HPDE6-E6E7 (cell line): ENCODE results near the gene FKBP2.

Source experiments
- DNase-seq: peaks from one replicate; pipeline ENCODE4 v3.0.0; 2011; ENCODE audit warnings: missing footprints; ENCODE audit errors: extremely low spot score

FKBP2 gene

GRCh38 chr11:64249038-64249437 is 8.1 kb downstream of the FKBP2 start:
- DNase-seq = no peak

- DNase-seq = no peak
Observed at GRCh38 chr11:64249563-64250414, 8.9 kb downstream of the FKBP2 start.

- DNase-seq = no peak
Observed at GRCh38 chr11:64250415-64251015, 9.6 kb downstream of the FKBP2 start.

- no peak for DNase-seq
Observed at GRCh38 chr11:64251016-64251752, 10.3 kb downstream of the FKBP2 start, which contains the start of gene PLCB3. PLCB3 (plus strand) TSS chr11:64251530; CDS start chr11:64251650, 120 bp downstream.

- DNase-seq = no peak
Observed at GRCh38 chr11:64251753-64252002, 10.8 kb downstream of the FKBP2 start.

GRCh38 chr11:64252003-64252872 is 11.3 kb downstream of the FKBP2 start:
- no peak for DNase-seq

- DNase-seq = no peak
Observed at GRCh38 chr11:64253043-64253442, 12.1 kb downstream of the FKBP2 start.

GRCh38 chr11:64253481-64253880 is 12.6 kb downstream of the FKBP2 start:
- DNase-seq = no peak

- DNase-seq = no peak
Observed at GRCh38 chr11:64254326-64254725, 13.4 kb downstream of the FKBP2 start.

- DNase-seq = no peak
Observed at GRCh38 chr11:64255135-64256128, 14.5 kb downstream of the FKBP2 start.

- no peak for DNase-seq
Observed at GRCh38 chr11:64256300-64256699, 15.4 kb downstream of the FKBP2 start.

GRCh38 chr11:64258356-64258755 is 17.5 kb downstream of the FKBP2 start:
- DNase-seq = no peak

- no peak for DNase-seq
Observed at GRCh38 chr11:64258946-64259532, 18.1 kb downstream of the FKBP2 start.

GRCh38 chr11:64259533-64260067 is 18.7 kb downstream of the FKBP2 start:
- DNase-seq = no peak

- no peak for DNase-seq
Observed at GRCh38 chr11:64260147-64260708, 19.3 kb downstream of the FKBP2 start.

GRCh38 chr11:64261556-64262080 is 20.7 kb downstream of the FKBP2 start:
- no peak for DNase-seq

GRCh38 chr11:64262271-64263002 is 21.5 kb downstream of the FKBP2 start:
- DNase-seq = no peak
